Liver (tissue), 9 donors: ENCODE data around the gene GHR. TPM values are rescaled to one million over a fixed set of nuclear protein-coding genes. Genes with fewer than 3 reads are reported as not detected.

Experiments used
- DNase-seq: peaks from one replicate; pipeline ENCODE4 v3.0.0-alpha.2; 2017; ENCODE audit warnings: low spot score
- H3K27ac ChIP-seq, 2 donors: one replicate each; pipeline ENCODE4 v1.7.0; 2013; ENCODE audit warnings: inconsistent platforms in 2 of 2, low read length in 2 of 2, control low read depth in 1 of 2, low read depth in 1 of 2, mild to moderate bottlenecking in 1 of 2
- H3K27me3 ChIP-seq, 4 donors: one replicate each; pipeline versions ENCODE4 v1.6.1 to v1.7.0; 2013; ENCODE audit warnings: low read length in 3 of 4, inconsistent platforms in 1 of 4, mild to moderate bottlenecking in 1 of 4, moderate library complexity in 1 of 4; ENCODE audit not compliant: control insufficient read depth in 4 of 4, insufficient read depth in 4 of 4
- H3K36me3 ChIP-seq, 4 donors: one replicate each; pipeline versions ENCODE4 v1.6.1 to v1.7.0; 2013; ENCODE audit warnings: low read length in 3 of 4, mild to moderate bottlenecking in 3 of 4, low read depth in 1 of 4, moderate library complexity in 1 of 4; ENCODE audit not compliant: control insufficient read depth in 4 of 4, insufficient read depth in 3 of 4
- H3K4me1 ChIP-seq, 4 donors: one replicate each; pipeline versions ENCODE4 v1.6.1 to v1.7.0; 2013; ENCODE audit warnings: low read length in 3 of 4, mild to moderate bottlenecking in 3 of 4, moderate library complexity in 1 of 4; ENCODE audit not compliant: control insufficient read depth in 4 of 4, insufficient read depth in 4 of 4
- H3K4me3 ChIP-seq, 3 donors: one replicate each; pipeline versions ENCODE4 v1.6.1 to v1.7.0; 2013; ENCODE audit warnings: low read length in 3 of 3, control low read depth in 1 of 3, low read depth in 1 of 3, mild to moderate bottlenecking in 1 of 3
- H3K9ac ChIP-seq, 2 donors: one replicate each; pipeline ENCODE4 v1.7.0; 2013; ENCODE audit warnings: low read length in 2 of 2, mild to moderate bottlenecking in 2 of 2, moderate library complexity in 2 of 2, control low read depth in 1 of 2, low read depth in 1 of 2
- H3K9me3 ChIP-seq, 4 donors: one replicate each; pipeline versions ENCODE4 v1.6.1 to v1.7.0; 2013; ENCODE audit warnings: low read length in 3 of 4; ENCODE audit not compliant: control insufficient read depth in 4 of 4
- ATF3 ChIP-seq: IDR thresholded peaks from 2 replicates; pipeline ENCODE4 v1.6.1; 2016; ENCODE audit warnings: antibody characterized with exemption
- CTCF ChIP-seq: fragments of 150-350 bp; IDR thresholded peaks from 2 replicates; pipeline ENCODE4 v1.5.1; 2017; ENCODE audit warnings: improper control_type of control experiment, low read depth, low read length; ENCODE audit not compliant: missing input control
- EGR1 ChIP-seq, 2 donors: IDR thresholded peaks; 2 replicates each; pipeline ENCODE4 v1.6.1; 2016 to 2018; ENCODE audit warnings: antibody characterized with exemption in 2 of 2, low read depth in 2 of 2
- FOXA1 ChIP-seq: IDR thresholded peaks from 2 replicates; pipeline ENCODE4 v1.6.1; 2016; ENCODE audit warnings: antibody characterized with exemption
- FOXA2 ChIP-seq: IDR thresholded peaks from 2 replicates; pipeline ENCODE4 v1.6.1; 2016; ENCODE audit warnings: antibody characterized with exemption
- GABPA ChIP-seq, 2 donors: IDR thresholded peaks in 1 of 2; conservative IDR thresholded peaks in 1 of 2; 2 replicates each; pipeline ENCODE4 v1.6.1; 2016; ENCODE audit warnings: antibody characterized with exemption in 2 of 2, mild to moderate bottlenecking in 1 of 2, moderate library complexity in 1 of 2
- HNF4G ChIP-seq: IDR thresholded peaks from 2 replicates; pipeline ENCODE4 v1.6.1; 2016; ENCODE audit warnings: antibody characterized with exemption
- JUND ChIP-seq, 2 donors: IDR thresholded peaks; 2 replicates each; pipeline ENCODE4 v1.6.1; 2016; ENCODE audit warnings: antibody characterized with exemption in 2 of 2
- MAX ChIP-seq: IDR thresholded peaks from 2 replicates; pipeline ENCODE4 v1.6.1; 2016; ENCODE audit warnings: antibody characterized with exemption
- NR2F2 ChIP-seq: IDR thresholded peaks from 2 replicates; pipeline ENCODE4 v1.6.1; 2016; ENCODE audit warnings: antibody characterized with exemption
- RAD21 ChIP-seq, 2 donors: IDR thresholded peaks; 2 replicates each; pipeline ENCODE4 v1.6.1; 2016; ENCODE audit warnings: antibody characterized with exemption in 2 of 2, mild to moderate bottlenecking in 2 of 2
- REST ChIP-seq: IDR thresholded peaks from 2 replicates; pipeline ENCODE4 v1.6.1; 2016; ENCODE audit warnings: antibody characterized with exemption, mild to moderate bottlenecking
- RXRA ChIP-seq, 2 donors: IDR thresholded peaks; 2 replicates each; pipeline ENCODE4 v1.6.1; 2017 to 2018; ENCODE audit warnings: antibody characterized with exemption in 2 of 2, mild to moderate bottlenecking in 1 of 2
- SP1 ChIP-seq: IDR thresholded peaks from 2 replicates; pipeline ENCODE4 v1.6.1; 2018; ENCODE audit warnings: antibody characterized with exemption, mild to moderate bottlenecking
- TAF1 ChIP-seq: conservative IDR thresholded peaks from 2 replicates; pipeline ENCODE4 v1.6.1; 2016; ENCODE audit warnings: antibody characterized with exemption, mild to moderate bottlenecking
- YY1 ChIP-seq: IDR thresholded peaks from 2 replicates; pipeline ENCODE4 v1.6.1; 2016; ENCODE audit warnings: antibody characterized with exemption, mild to moderate bottlenecking
- WGBS: extraction: QIAGEN DNeasy Blood & Tissue Kit; methylation state at CpG from one replicate; pipeline ENCODE4 v1.1.7; 2013; 5-methylcytosine and 5-hydroxymethylcytosine counted together
- polyA plus RNA-seq, 2 donors: library from polyadenylated mRNA; stranded (reverse) in 1 of 2; unstranded in 1 of 2; fragments of 200-250 nt in 1 of 2; fragments of >200 nt in 1 of 2; fragmentation: Nextera tagmentation in 1 of 2; extraction: Ambion mirVana in 1 of 2; gene quantifications; one replicate each; pipeline versions ENCODE4 v1.2.1 to v1.2.3, GENCODE V29; 2013 to 2015
- total RNA-seq, 2 donors: library from RNA; depleted of rRNA; stranded (reverse); fragments of >200 nt; gene quantifications; one replicate each; pipeline ENCODE4 v1.2.3, GENCODE V29; 2014
- donor health status: healthy.
- donor health status: healthy.
- donor health status: healthy.
- donor health status: healthy.
- donor health status: healthy.

GHR gene
- total and polyA plus RNA-seq, 4 donors, result 6.6 to 104 (median 20.9) TPM

GRCh38 chr5:42640835-42641234, 217.6 kb downstream of the GHR start:
- Histone ChIP-seq H3K4me1 (peaks cover 0 to 10% (median 6%) of the 10 kb centered on the region in 4 donors), H3K9ac (no peak overlapping the region), H3K27ac (no peak overlapping the region), H3K9me3 (no peaks in the 10 kb centered on the region), H3K27me3 (no peaks in the 10 kb centered on the region), H3K36me3 (peaks cover 0 to 18% (median 2%) of the 10 kb centered on the region in 4 donors), H3K4me3 (no peak overlapping the region)
- DNase-seq, result no peak
- 96% methylated on average over 2 of the region's 2 CpGs for WGBS
- TF ChIP-seq MAX (no peak), HNF4G (no peak), CTCF (no peak), FOXA1 (no peak), EGR1 (IDR thresholded peaks at IDR 0.05; ENCODE audit: low read depth in 2 of 2) (no peak), GABPA (IDR thresholded peaks at IDR 0.05 in 1 of 2, conservative IDR thresholded peaks at IDR 0.05 in 1 of 2) (no peak), RXRA (IDR thresholded peaks at IDR 0.05) (no peak), FOXA2 (no peak), YY1 (no peak), SP1 (no peak), REST (no peak), RAD21 (IDR thresholded peaks at IDR 0.05) (no peak), JUND (IDR thresholded peaks at IDR 0.05) (no peak), TAF1 (no peak)

GRCh38 chr5:42641336-42642005, 218.2 kb downstream of the GHR start:
- TF ChIP-seq CTCF, result no peak
- no peak for TF ChIP-seq NR2F2
- no peak for TF ChIP-seq SP1
- TF ChIP-seq YY1, result no peak
- no peak for TF ChIP-seq EGR1 (IDR thresholded peaks at IDR 0.05; ENCODE audit: low read depth in 2 of 2)
- TF ChIP-seq ATF3, result no peak
- H3K27ac ChIP-seq, result no peak overlapping the region
- H3K4me1 ChIP-seq, result peaks cover 0 to 10% (median 5%) of the 10 kb centered on the region in 4 donors
- H3K4me3 ChIP-seq, result no peak overlapping the region
- no peaks in the 10 kb centered on the region for H3K9me3 ChIP-seq
- peaks cover 0 to 14% (median 2%) of the 10 kb centered on the region in 4 donors for H3K36me3 ChIP-seq
- H3K9ac ChIP-seq, result no peak overlapping the region
- no peaks in the 10 kb centered on the region for H3K27me3 ChIP-seq
- no peak for DNase-seq
- 93% methylated on average over 4 of the region's 4 CpGs for WGBS
